Mammary epithelial cell (primary cell): Measurements from ENCODE around the gene COL27A1.

Experiments
- CTCF ChIP-seq, 2 donors: IDR thresholded peaks in 1 of 2; conservative IDR thresholded peaks in 1 of 2; 2 replicates each; pipeline ENCODE4 v1.5.1; 2011 to 2012; ENCODE audit warnings: inconsistent platforms in 2 of 2, low read length in 2 of 2, mild to moderate bottlenecking in 2 of 2, control low read depth in 1 of 2, low read depth in 1 of 2; ENCODE audit not compliant: insufficient read depth in 1 of 2; ENCODE audit errors: extremely low read depth in 1 of 2
- EZH2 ChIP-seq: IDR thresholded peaks from 2 replicates; pipeline ENCODE4 v1.6.1; 2012; ENCODE audit warnings: low read length, inconsistent platforms, borderline replicate concordance

GRCh38 chr9:114324492-114324891, 169.2 kb downstream of the COL27A1 start:
- TF ChIP-seq EZH2: no peak
- TF ChIP-seq CTCF (conservative IDR thresholded peaks at IDR 0.05 in 1 of 2, IDR thresholded peaks at IDR 0.05 in 1 of 2; ENCODE audit: extremely low read depth in 1 of 2, insufficient read depth in 1 of 2, low read depth in 1 of 2, low read length in 2 of 2): no peak
